Kidney glomerular epithelial cell (primary cell): ENCODE measurements around the gene ZMIZ2.
"Not testable (repeated sequence)": the region's sequence is repeated elsewhere in the genome, so short reads cannot be mapped to it uniquely, and the experiment has no call there.

Source experiments
- DNase-seq: peaks from one replicate; lab custom pipeline; 2025; lab: John Stamatoyannopoulos, UW

Gene ZMIZ2

GRCh38 chr7:44727158-44727936, 21.3 kb upstream of the ZMIZ2 start:
- DNase-seq, result peak; percentile 29

GRCh38 chr7:44727937-44728262, 20.7 kb upstream of the ZMIZ2 start:
- DNase-seq, result no peak

- DNase-seq, result no peak
These were observed 18.6 kb upstream of the ZMIZ2 start for GRCh38 chr7:44729949-44730590.

GRCh38 chr7:44732971-44733370, 15.7 kb upstream of the ZMIZ2 start:
- DNase-seq, result not testable (repeated sequence)

- peak; percentile 22 for DNase-seq
These were observed 14.8 kb upstream of the ZMIZ2 start for GRCh38 chr7:44733708-44734481.

- peak; percentile 97 for DNase-seq
These were observed 13.1 kb upstream of the ZMIZ2 start for GRCh38 chr7:44735403-44736165.

GRCh38 chr7:44736896-44737295, 11.8 kb upstream of the ZMIZ2 start:
- no peak for DNase-seq

- no peak for DNase-seq
These were observed 10.5 kb upstream of the ZMIZ2 start for GRCh38 chr7:44738051-44738723.

- no peak for DNase-seq
These were observed 9.6 kb upstream of the ZMIZ2 start for GRCh38 chr7:44738876-44739665.

GRCh38 chr7:44740055-44740454, 8.6 kb upstream of the ZMIZ2 start:
- DNase-seq, result no peak

GRCh38 chr7:44743750-44744149, 4.9 kb upstream of the ZMIZ2 start:
- DNase-seq, result no peak

GRCh38 chr7:44748948-44749731, 493 bp downstream of the ZMIZ2 start:
- DNase-seq, result no peak

GRCh38 chr7:44749992-44750391, 1.3 kb downstream of the ZMIZ2 start:
- no peak for DNase-seq

- no peak for DNase-seq
These were observed 1.8 kb downstream of the ZMIZ2 start for GRCh38 chr7:44750424-44750823.

- DNase-seq, result peak; percentile 61
These were observed 2.4 kb downstream of the ZMIZ2 start for GRCh38 chr7:44750921-44751571.

GRCh38 chr7:44752822-44753221, 4.2 kb downstream of the ZMIZ2 start:
- DNase-seq, result no peak

GRCh38 chr7:44754802-44755697, 6.4 kb downstream of the ZMIZ2 start:
- DNase-seq, result no peak
